HepG2 (cell line): ENCODE data around the gene THOC2. TPM values are rescaled to one million over a fixed set of nuclear protein-coding genes. Genes with fewer than 3 reads are reported as not detected.

Source experiments
- BHLHE40 ChIP-seq: IDR thresholded peaks from 2 replicates; pipeline ENCODE4 v1.6.1; 2011; ENCODE audit warnings: low read length, improper control_type of control experiment
- HDAC2 ChIP-seq: sonication (generic); formaldehyde crosslinking; IDR thresholded peaks from 2 replicates; pipeline ENCODE4 v1.4.0; 2020; ENCODE audit warnings: missing genetic modification reagents
- HMGA1 ChIP-seq: sonication (generic); formaldehyde crosslinking; conservative IDR thresholded peaks from 2 replicates; pipeline ENCODE4 v1.4.0; 2020; ENCODE audit warnings: missing genetic modification reagents
- HNF4A ChIP-seq: sonication (generic); formaldehyde crosslinking; IDR thresholded peaks from 2 replicates; pipeline ENCODE4 v1.4.0; 2020; ENCODE audit warnings: missing genetic modification reagents
- POLR2A ChIP-seq, 2 experiments: IDR thresholded peaks; 2 replicates each; pipeline ENCODE4 v1.6.1; 2011; ENCODE audit warnings: low read depth in 2 of 2, low read length in 2 of 2, mild to moderate bottlenecking in 1 of 2, moderate library complexity in 1 of 2; ENCODE audit not compliant: insufficient read depth in 1 of 2
- RARA ChIP-seq: IDR thresholded peaks from 2 replicates; pipeline ENCODE4 v1.6.1; 2016; ENCODE audit warnings: missing genetic modification reagents, missing compliant biosample characterization
- RARG ChIP-seq: sonication (generic); formaldehyde crosslinking; IDR thresholded peaks from 2 replicates; pipeline ENCODE4 v1.4.0; 2020; ENCODE audit warnings: low read depth, mild to moderate bottlenecking, missing genetic modification reagents
- SIX4 ChIP-seq: sonication (generic); formaldehyde crosslinking; IDR thresholded peaks from 2 replicates; pipeline ENCODE4 v1.4.0; 2020; ENCODE audit warnings: missing genetic modification reagents
- SNRNP70 ChIP-seq: fragments of 200-400 bp; formaldehyde crosslinking; IDR thresholded peaks from 2 replicates; pipeline ENCODE4 v1.6.1; 2017; ENCODE audit warnings: mild to moderate bottlenecking, low read depth, low read length, moderate library complexity
- SP4 ChIP-seq: sonication (generic); formaldehyde crosslinking; IDR thresholded peaks from 2 replicates; pipeline ENCODE4 v1.8.1; 2023; ENCODE audit warnings: mild to moderate bottlenecking, missing genetic modification reagents
- TRIM24 ChIP-seq: sonication (generic); formaldehyde crosslinking; IDR thresholded peaks from 2 replicates; pipeline ENCODE4 v1.8.0; 2022; ENCODE audit warnings: mild to moderate bottlenecking, missing genetic modification reagents
- ZBTB42 ChIP-seq: sonication (generic); formaldehyde crosslinking; IDR thresholded peaks from 2 replicates; pipeline ENCODE4 v1.5.0; 2020; ENCODE audit warnings: mild to moderate bottlenecking, missing genetic modification reagents
- ZFP36 ChIP-seq: fragments of 150-350 bp; IDR thresholded peaks from 2 replicates; pipeline ENCODE4 v1.6.1; 2018; ENCODE audit warnings: borderline replicate concordance, low read length, low read depth; ENCODE audit not compliant: partially characterized antibody
- ZFY ChIP-seq: sonication (generic); formaldehyde crosslinking; IDR thresholded peaks from 2 replicates; pipeline ENCODE4 v1.4.0; 2020; ENCODE audit warnings: missing genetic modification reagents
- ZMYM4 ChIP-seq: sonication (generic); formaldehyde crosslinking; IDR thresholded peaks from 2 replicates; pipeline ENCODE4 v1.8.1; 2023; ENCODE audit warnings: mild to moderate bottlenecking, missing genetic modification reagents
- ZNF205 ChIP-seq: IDR thresholded peaks from 2 replicates; pipeline ENCODE4 v1.6.1; 2018; ENCODE audit warnings: missing biosample characterization, missing genetic modification reagents
- ZNF234 ChIP-seq: sonication (generic); formaldehyde crosslinking; conservative IDR thresholded peaks from 2 replicates; pipeline ENCODE4 v1.5.1; 2020; ENCODE audit warnings: mild to moderate bottlenecking, missing genetic modification reagents
- ZNF264 ChIP-seq: sonication (generic); formaldehyde crosslinking; IDR thresholded peaks from 2 replicates; pipeline ENCODE4 v1.4.0; 2020; ENCODE audit warnings: missing genetic modification reagents
- ZNF382 ChIP-seq: sonication (generic); formaldehyde crosslinking; IDR thresholded peaks from 2 replicates; pipeline ENCODE4 v1.5.0; 2020; ENCODE audit warnings: missing genetic modification reagents, mild to moderate bottlenecking, borderline replicate concordance
- ZNF430 ChIP-seq: sonication (generic); formaldehyde crosslinking; IDR thresholded peaks from 2 replicates; pipeline ENCODE4 v1.9.0; 2021; ENCODE audit warnings: mild to moderate bottlenecking, missing genetic modification reagents
- ZNF780A ChIP-seq: sonication (generic); formaldehyde crosslinking; IDR thresholded peaks from 2 replicates; pipeline ENCODE4 v1.8.0; 2022; ENCODE audit warnings: mild to moderate bottlenecking, missing genetic modification reagents, moderate library complexity
- polyA plus RNA-seq, 8 experiments: library from polyadenylated mRNA; depleted of rRNA in 3 of 8; stranded (reverse) in 7 of 8; unstranded in 1 of 8; fragments of >200 nt; fragmentation: Illumina TruSeq in 4 of 8; extraction: Trizol in 4 of 8; gene quantifications; 2 replicates each; pipeline versions ENCODE4 v1.2.1 to v1.2.3, GENCODE V29; 2011 to 2016; ENCODE audit warnings: low read depth in 4 of 8, missing spikeins in 1 of 8, mixed read lengths in 1 of 8; ENCODE audit not compliant: insufficient read depth in 1 of 8
- total RNA-seq, 5 experiments: library from RNA; depleted of rRNA; stranded (reverse); fragments of >200 nt; fragmentation: Illumina TruSeq; extraction: Trizol; gene quantifications; 2 replicates each; pipeline ENCODE4 v1.2.3, GENCODE V29; 2016; ENCODE audit warnings: low read depth in 1 of 5
- TF ChIP-seq, protein P1 (sequence below): sonication (generic); formaldehyde crosslinking; IDR thresholded peaks from 2 replicates; pipeline ENCODE4 v1.9.0; 2021; ENCODE audit warnings: missing genetic modification reagents, mild to moderate bottlenecking, borderline replicate concordance
- TF ChIP-seq, protein P2 (sequence below): sonication (generic); formaldehyde crosslinking; IDR thresholded peaks from 2 replicates; pipeline ENCODE4 v1.8.0; 2022; ENCODE audit warnings: missing genetic modification reagents, low read depth, mild to moderate bottlenecking, borderline replicate concordance
- TF ChIP-seq, protein P3 (sequence below): sonication (generic); formaldehyde crosslinking; IDR thresholded peaks from 2 replicates; pipeline ENCODE4 v1.9.0; 2022; ENCODE audit warnings: low read depth, missing genetic modification reagents
- TF ChIP-seq, protein P4 (sequence below): sonication (generic); formaldehyde crosslinking; IDR thresholded peaks from 2 replicates; pipeline ENCODE4 v1.4.0; 2020; ENCODE audit warnings: missing genetic modification reagents
- TF ChIP-seq, protein P5 (sequence below): IDR thresholded peaks from 2 replicates; pipeline ENCODE4 v1.6.1; 2016; ENCODE audit warnings: low read depth, borderline replicate concordance

The THOC2 gene
- total and polyA plus RNA-seq, 2 of the 13 experiments (the other 11 are each of a cell fraction or from before 2014, with no cell fraction given), result 87.1 to 101 TPM

DNA sequence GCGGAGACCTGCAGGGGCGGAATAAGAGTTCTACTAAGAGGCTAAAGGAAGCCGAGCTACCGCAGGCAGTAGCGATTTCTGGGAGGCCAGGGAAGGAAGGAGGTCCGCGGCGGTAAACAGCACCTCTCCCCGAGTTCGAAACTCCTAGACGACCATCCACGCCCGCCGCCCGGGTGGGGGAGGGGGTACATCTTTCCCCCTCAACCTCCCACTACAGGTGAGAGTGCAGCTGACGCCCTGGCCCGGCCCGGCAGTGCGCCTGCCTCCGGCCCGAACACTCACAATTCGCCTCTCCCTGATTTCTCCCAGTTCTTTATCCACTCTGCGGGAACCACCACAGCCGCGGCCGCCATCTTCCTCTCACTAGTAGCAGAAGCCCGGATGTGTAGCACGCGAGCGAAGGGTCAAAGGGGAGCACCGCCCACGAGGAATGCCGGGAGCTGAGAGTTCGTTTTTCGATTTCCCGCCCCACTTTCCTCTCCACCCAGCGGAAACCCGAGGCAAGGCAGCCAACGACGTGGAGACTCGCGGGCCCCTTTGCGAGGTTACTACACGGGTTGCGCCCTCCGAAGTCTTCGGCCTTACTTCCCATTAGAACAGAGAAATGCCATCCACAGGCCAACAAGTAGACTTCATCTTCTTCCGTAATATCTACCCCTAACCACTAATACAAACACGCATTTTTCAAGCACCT lies at the start of gene THOC2 (continued):
- TF ChIP-seq ZNF382 (CRISPR knock-in tag) (no peak), SP4 (no peak), ZFY (peak; percentile 62; the same call in 1 of the 2 replicates), ZNF430 (CRISPR knock-in tag) (no peak), ZBTB42 (no peak), ZMYM4 (CRISPR knock-in tag) (peak; percentile 85), ZNF780A (CRISPR knock-in tag) (no peak), TRIM24 (no peak), ZNF264 (CRISPR knock-in tag) (0 out of 2 replicates have a peak, but pooled peaks have one; percentile 23), ZNF205 (CRISPR knock-in tag) (0 out of 2 replicates have a peak, but pooled peaks have one; percentile 41), SIX4 (no peak), HDAC2 (CRISPR knock-in tag) (0 out of 2 replicates have a peak, but pooled peaks have one; percentile 20), ZNF234 (no peak), ZFP36 (no peak), SNRNP70 (no peak), HMGA1 (CRISPR knock-in tag) (no peak), RARG (CRISPR knock-in tag) (no peak), POLR2A (IDR thresholded peaks at IDR 0.05; ENCODE audit: insufficient read depth in 1 of 2, low read depth in 2 of 2, low read length in 2 of 2) (peak; percentile 53 to 62; a peak in 3 of 4 replicates), RARA (CRISPR knock-in tag) (peak; percentile 33), HNF4A (peak; percentile 32; the same call in 1 of the 2 replicates), BHLHE40 (peak; percentile 93)
- TF ChIP-seq, protein P1, sequence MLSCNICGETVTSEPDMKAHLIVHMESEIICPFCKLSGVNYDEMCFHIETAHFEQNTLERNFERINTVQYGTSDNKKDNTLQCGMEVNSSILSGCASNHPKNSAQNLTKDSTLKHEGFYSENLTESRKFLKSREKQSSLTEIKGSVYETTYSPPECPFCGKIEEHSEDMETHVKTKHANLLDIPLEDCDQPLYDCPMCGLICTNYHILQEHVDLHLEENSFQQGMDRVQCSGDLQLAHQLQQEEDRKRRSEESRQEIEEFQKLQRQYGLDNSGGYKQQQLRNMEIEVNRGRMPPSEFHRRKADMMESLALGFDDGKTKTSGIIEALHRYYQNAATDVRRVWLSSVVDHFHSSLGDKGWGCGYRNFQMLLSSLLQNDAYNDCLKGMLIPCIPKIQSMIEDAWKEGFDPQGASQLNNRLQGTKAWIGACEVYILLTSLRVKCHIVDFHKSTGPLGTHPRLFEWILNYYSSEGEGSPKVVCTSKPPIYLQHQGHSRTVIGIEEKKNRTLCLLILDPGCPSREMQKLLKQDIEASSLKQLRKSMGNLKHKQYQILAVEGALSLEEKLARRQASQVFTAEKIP (CRISPR knock-in tag), result no peak
- TF ChIP-seq, protein P2, sequence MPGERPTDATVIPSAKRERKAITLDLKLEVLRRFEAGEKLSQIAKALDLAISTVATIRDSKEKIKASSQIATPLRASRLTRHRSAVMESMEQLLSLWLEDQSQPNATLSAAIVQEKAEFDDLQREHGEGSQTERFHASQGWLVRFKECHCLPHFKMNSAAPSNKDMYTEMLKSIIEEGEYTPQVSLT (CRISPR knock-in tag), result no peak
- TF ChIP-seq, protein P3, sequence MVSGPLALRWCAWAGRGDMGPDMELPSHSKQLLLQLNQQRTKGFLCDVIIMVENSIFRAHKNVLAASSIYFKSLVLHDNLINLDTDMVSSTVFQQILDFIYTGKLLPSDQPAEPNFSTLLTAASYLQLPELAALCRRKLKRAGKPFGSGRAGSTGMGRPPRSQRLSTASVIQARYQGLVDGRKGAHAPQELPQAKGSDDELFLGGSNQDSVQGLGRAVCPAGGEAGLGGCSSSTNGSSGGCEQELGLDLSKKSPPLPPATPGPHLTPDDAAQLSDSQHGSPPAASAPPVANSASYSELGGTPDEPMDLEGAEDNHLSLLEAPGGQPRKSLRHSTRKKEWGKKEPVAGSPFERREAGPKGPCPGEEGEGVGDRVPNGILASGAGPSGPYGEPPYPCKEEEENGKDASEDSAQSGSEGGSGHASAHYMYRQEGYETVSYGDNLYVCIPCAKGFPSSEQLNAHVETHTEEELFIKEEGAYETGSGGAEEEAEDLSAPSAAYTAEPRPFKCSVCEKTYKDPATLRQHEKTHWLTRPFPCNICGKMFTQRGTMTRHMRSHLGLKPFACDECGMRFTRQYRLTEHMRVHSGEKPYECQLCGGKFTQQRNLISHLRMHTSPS (CRISPR knock-in tag), result no peak
- TF ChIP-seq, protein P4, sequence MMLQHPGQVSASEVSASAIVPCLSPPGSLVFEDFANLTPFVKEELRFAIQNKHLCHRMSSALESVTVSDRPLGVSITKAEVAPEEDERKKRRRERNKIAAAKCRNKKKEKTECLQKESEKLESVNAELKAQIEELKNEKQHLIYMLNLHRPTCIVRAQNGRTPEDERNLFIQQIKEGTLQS (CRISPR knock-in tag), result no peak
- TF ChIP-seq, protein P5, sequence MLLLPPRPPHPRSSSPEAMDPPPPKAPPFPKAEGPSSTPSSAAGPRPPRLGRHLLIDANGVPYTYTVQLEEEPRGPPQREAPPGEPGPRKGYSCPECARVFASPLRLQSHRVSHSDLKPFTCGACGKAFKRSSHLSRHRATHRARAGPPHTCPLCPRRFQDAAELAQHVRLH (CRISPR knock-in tag), result no peak
